Ammon's horn (tissue), 1 donor: Measurements from ENCODE around the gene SCART1.
"Not testable (repeated sequence)": the region's sequence is repeated elsewhere in the genome, so short reads cannot be mapped to it uniquely, and the experiment has no call there.

Experiments
- DNase-seq: peaks from one replicate; pipeline ENCODE4 v3.0.0-alpha.2; 2016; ENCODE audit warnings: low spot score

Gene SCART1

GRCh38 chr10:133432789-133433188 is 21.0 kb upstream of the SCART1 start:
- DNase-seq, result not testable (repeated sequence)

GRCh38 chr10:133438711-133439273 is 15.0 kb upstream of the SCART1 start:
- DNase-seq, result no peak

GRCh38 chr10:133439517-133440461 is 14.0 kb upstream of the SCART1 start:
- DNase-seq, result no peak

- no peak for DNase-seq
Observed at GRCh38 chr10:133440633-133441285, 13.0 kb upstream of the SCART1 start.

GRCh38 chr10:133441356-133441755 is 12.4 kb upstream of the SCART1 start:
- DNase-seq, result not testable (repeated sequence)

- no peak for DNase-seq
Observed at GRCh38 chr10:133441780-133442179, 12.0 kb upstream of the SCART1 start.

GRCh38 chr10:133442191-133442966 is 11.4 kb upstream of the SCART1 start:
- DNase-seq, result no peak

GRCh38 chr10:133442967-133443924 is 10.5 kb upstream of the SCART1 start:
- no peak for DNase-seq

GRCh38 chr10:133444342-133445267 is 9.1 kb upstream of the SCART1 start:
- DNase-seq, result no peak

GRCh38 chr10:133445268-133445732 is 8.4 kb upstream of the SCART1 start:
- DNase-seq, result no peak

GRCh38 chr10:133445751-133446708 is 7.7 kb upstream of the SCART1 start:
- no peak for DNase-seq

- DNase-seq, result no peak
Observed at GRCh38 chr10:133446979-133447378, 6.8 kb upstream of the SCART1 start.

GRCh38 chr10:133448120-133448519 is 5.6 kb upstream of the SCART1 start:
- no peak for DNase-seq

- DNase-seq, result no peak
Observed at GRCh38 chr10:133451346-133451745, 2.4 kb upstream of the SCART1 start.

- no peak for DNase-seq
Observed at GRCh38 chr10:133452453-133452852, 1.3 kb upstream of the SCART1 start.

GRCh38 chr10:133454204-133454893 is 604 bp downstream of the SCART1 start:
- no peak for DNase-seq

GRCh38 chr10:133455196-133455595 is 1.5 kb downstream of the SCART1 start:
- DNase-seq, result no peak

- no peak for DNase-seq
Observed at GRCh38 chr10:133455611-133456031, 1.9 kb downstream of the SCART1 start.
